Measurements from ENCODE around the gene KNSTRN.

KNSTRN gene

GRCh38 chr15:40345867-40346578 is 36.5 kb upstream of the KNSTRN start:
- no peak for DNase-seq (ENCODE audit: low spot score)

GRCh38 chr15:40346579-40347558 is 35.7 kb upstream of the KNSTRN start:
- no peak for DNase-seq (ENCODE audit: low spot score)

- DNase-seq (ENCODE audit: low spot score) = no peak
Observed at GRCh38 chr15:40347559-40348473, 34.7 kb upstream of the KNSTRN start.

GRCh38 chr15:40348474-40348870 is 34.0 kb upstream of the KNSTRN start:
- no peak for DNase-seq (ENCODE audit: low spot score)

GRCh38 chr15:40349163-40349562 is 33.4 kb upstream of the KNSTRN start:
- DNase-seq (ENCODE audit: low spot score) = no peak

- no peak for DNase-seq (ENCODE audit: low spot score)
Observed at GRCh38 chr15:40352281-40352901, 30.1 kb upstream of the KNSTRN start.

GRCh38 chr15:40353697-40354096 is 28.8 kb upstream of the KNSTRN start:
- DNase-seq (ENCODE audit: low spot score) = no peak

GRCh38 chr15:40354408-40355171 is 27.9 kb upstream of the KNSTRN start:
- DNase-seq (ENCODE audit: low spot score) = peak; percentile 66

- no peak for DNase-seq (ENCODE audit: low spot score)
Observed at GRCh38 chr15:40355976-40356585, 26.4 kb upstream of the KNSTRN start.

GRCh38 chr15:40357246-40357645 is 25.3 kb upstream of the KNSTRN start:
- DNase-seq (ENCODE audit: low spot score) = no peak

- DNase-seq (ENCODE audit: low spot score) = peak; percentile 100
Observed at GRCh38 chr15:40357723-40358470, 24.6 kb upstream of the KNSTRN start, which contains the start of gene DISP2. Gene DISP2, plus strand, starts transcription at chr15:40358219. Its CDS starts 103 bp downstream, at chr15:40358322.

- DNase-seq (ENCODE audit: low spot score) = no peak
Observed at GRCh38 chr15:40358471-40359353, 23.8 kb upstream of the KNSTRN start.

- DNase-seq (ENCODE audit: low spot score) = no peak
Observed at GRCh38 chr15:40360015-40360414, 22.5 kb upstream of the KNSTRN start.

- DNase-seq (ENCODE audit: low spot score) = no peak
Observed at GRCh38 chr15:40361640-40362039, 20.9 kb upstream of the KNSTRN start.

GRCh38 chr15:40363611-40364010 is 18.9 kb upstream of the KNSTRN start:
- no peak for DNase-seq (ENCODE audit: low spot score)

GRCh38 chr15:40364251-40364650 is 18.3 kb upstream of the KNSTRN start:
- DNase-seq (ENCODE audit: low spot score) = no peak

GRCh38 chr15:40365016-40365415 is 17.5 kb upstream of the KNSTRN start:
- DNase-seq (ENCODE audit: low spot score) = no peak

All from AG20443 (cell line).